Measurements from ENCODE around the gene PPP1R12B. TPM values are rescaled to one million over a fixed set of nuclear protein-coding genes. Genes with fewer than 3 reads are reported as not detected.
"Not testable (repeated sequence)": the region's sequence is repeated elsewhere in the genome, so short reads cannot be mapped to it uniquely, and the experiment has no call there.

PPP1R12B gene
- total and polyA plus RNA-seq, 4 donors, result 6.0 to 122 (median 22.0) TPM

DNA sequence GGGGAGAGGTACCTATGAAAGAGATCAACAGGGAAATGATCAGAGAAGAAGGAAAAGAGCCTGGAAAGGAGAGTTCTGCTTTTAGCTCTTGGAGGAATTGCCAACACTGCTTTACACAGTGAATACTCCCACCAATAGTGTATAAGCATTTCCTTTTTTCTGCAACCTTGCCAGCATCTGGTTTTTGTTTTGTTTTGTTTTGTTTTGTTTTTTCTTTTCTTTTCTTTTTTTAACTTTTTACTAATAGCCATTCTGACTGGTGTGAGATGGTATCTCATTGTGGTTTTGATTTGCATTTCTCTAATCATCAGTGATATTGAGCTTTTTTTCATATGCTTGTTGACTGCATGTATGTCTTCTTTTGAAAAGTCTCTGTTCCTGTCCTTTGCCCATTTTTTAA lies 165.4 kb downstream of the PPP1R12B start:
- H3K9me3 ChIP-seq (ENCODE audit: control insufficient read depth in 4 of 4, insufficient read depth in 3 of 4, low read length in 3 of 4); H3K36me3 ChIP-seq (ENCODE audit: control insufficient read depth in 4 of 4, insufficient read depth in 4 of 4, low read length in 4 of 4); H3K4me3 ChIP-seq; H3K9ac ChIP-seq (ENCODE audit: insufficient read depth in 1 of 2, low read length in 2 of 2); H3K27ac ChIP-seq (ENCODE audit: low read depth in 1 of 2, low read length in 1 of 2); ATAC-seq (ENCODE audit: insufficient read depth, low FRiP score); DNase-seq; H3K4me1 ChIP-seq (ENCODE audit: control insufficient read depth in 5 of 5, insufficient read depth in 5 of 5, low read length in 5 of 5); H3K27me3 ChIP-seq (ENCODE audit: control insufficient read depth in 3 of 3, insufficient read depth in 3 of 3, low read length in 2 of 3): not testable (repeated sequence)

DNA sequence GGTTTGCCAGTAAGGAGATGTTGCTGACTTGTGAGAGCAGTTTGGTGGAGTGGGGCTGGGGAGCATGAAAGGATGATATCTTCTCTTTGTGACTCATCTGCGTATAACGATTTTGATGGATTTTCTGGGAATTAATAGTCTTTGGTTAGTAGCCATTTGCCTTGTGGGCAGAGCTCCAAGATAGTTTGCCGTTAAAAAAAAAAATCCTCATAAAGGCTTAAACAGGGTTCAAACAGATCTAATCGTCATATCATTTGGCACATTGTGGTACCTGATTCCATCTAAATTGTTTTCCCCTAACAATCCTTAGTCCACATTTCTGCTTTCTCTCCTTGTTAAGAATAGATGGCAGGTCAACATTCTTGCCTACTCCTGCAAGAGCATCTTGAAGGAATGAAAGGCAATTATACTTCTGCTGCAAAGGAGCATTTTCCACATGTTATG lies 168.0 kb downstream of the PPP1R12B start:
- DNase-seq (no peak), ATAC-seq (ENCODE audit: insufficient read depth, low FRiP score) (no peak)
- TF ChIP-seq, protein P1, sequence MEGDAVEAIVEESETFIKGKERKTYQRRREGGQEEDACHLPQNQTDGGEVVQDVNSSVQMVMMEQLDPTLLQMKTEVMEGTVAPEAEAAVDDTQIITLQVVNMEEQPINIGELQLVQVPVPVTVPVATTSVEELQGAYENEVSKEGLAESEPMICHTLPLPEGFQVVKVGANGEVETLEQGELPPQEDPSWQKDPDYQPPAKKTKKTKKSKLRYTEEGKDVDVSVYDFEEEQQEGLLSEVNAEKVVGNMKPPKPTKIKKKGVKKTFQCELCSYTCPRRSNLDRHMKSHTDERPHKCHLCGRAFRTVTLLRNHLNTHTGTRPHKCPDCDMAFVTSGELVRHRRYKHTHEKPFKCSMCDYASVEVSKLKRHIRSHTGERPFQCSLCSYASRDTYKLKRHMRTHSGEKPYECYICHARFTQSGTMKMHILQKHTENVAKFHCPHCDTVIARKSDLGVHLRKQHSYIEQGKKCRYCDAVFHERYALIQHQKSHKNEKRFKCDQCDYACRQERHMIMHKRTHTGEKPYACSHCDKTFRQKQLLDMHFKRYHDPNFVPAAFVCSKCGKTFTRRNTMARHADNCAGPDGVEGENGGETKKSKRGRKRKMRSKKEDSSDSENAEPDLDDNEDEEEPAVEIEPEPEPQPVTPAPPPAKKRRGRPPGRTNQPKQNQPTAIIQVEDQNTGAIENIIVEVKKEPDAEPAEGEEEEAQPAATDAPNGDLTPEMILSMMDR (IDR thresholded peaks at IDR 0.05; ENCODE audit: control extremely low read depth, extremely low read depth), result no peak
- Histone ChIP-seq H3K36me3 (ENCODE audit: control insufficient read depth in 4 of 4, insufficient read depth in 4 of 4, low read length in 4 of 4) (no peaks in the 10 kb centered on the region), H3K9me3 (ENCODE audit: control insufficient read depth in 4 of 4, insufficient read depth in 3 of 4, low read length in 3 of 4) (no peaks in the 10 kb centered on the region), H3K4me1 (ENCODE audit: control insufficient read depth in 5 of 5, insufficient read depth in 5 of 5, low read length in 5 of 5) (peaks cover 0 to 8% (median 0%) of the 10 kb centered on the region in 5 donors), H3K9ac (ENCODE audit: insufficient read depth in 1 of 2, low read length in 2 of 2) (no peak overlapping the region), H3K4me3 (no peak overlapping the region), H3K27me3 (ENCODE audit: control insufficient read depth in 3 of 3, insufficient read depth in 3 of 3, low read length in 2 of 3) (no peaks in the 10 kb centered on the region), H3K27ac (ENCODE audit: low read depth in 1 of 2, low read length in 1 of 2) (no peak overlapping the region)
- 86 to 88% methylated on average over 4 of the region's 4 CpGs for WGBS, 2 donors

DNA sequence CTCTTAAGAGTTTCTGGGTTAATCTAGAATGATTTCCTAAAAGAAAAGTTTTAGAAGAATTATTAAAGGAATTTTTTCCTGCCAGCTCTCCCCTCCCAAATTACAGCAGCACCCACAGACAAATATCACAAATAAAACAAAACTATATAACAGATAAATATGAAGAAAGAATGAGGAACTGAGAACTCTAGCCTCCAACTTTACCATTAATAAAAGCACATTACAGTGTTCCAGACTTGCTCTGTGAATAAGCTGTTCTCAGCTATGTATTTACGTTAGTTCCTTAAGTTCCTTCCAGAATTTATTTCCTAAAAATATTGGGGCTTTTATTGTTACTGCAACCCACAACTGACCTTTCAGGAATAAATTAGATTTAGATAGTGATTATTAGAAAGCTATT lies 168.6 kb downstream of the PPP1R12B start:
- 79 to 84% methylated on average over 1 of the region's 1 CpG for WGBS, 2 donors
- not testable (repeated sequence) for DNase-seq, H3K4me3 ChIP-seq

DNA sequence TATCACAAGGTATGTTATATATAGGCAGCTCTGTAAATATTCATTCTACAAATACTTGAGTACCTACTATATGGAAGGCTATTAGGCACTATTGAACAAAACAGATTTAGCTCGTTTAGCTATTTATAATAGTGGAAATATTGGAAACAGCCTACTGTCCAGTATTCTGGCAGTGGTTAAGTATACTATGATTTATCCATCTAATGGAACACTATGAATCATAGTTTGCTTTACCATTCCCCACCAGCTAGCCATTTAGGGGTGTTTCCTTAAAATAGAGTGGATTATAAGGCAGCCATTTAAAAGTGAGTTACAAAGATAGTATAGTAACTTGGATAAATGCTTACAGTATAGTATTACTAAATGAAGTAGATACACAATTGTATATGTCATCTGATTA lies 169.7 kb downstream of the PPP1R12B start:
- H3K9ac ChIP-seq (ENCODE audit: insufficient read depth in 1 of 2, low read length in 2 of 2); H3K4me1 ChIP-seq (ENCODE audit: control insufficient read depth in 5 of 5, insufficient read depth in 5 of 5, low read length in 5 of 5); DNase-seq; H3K4me3 ChIP-seq; H3K36me3 ChIP-seq (ENCODE audit: control insufficient read depth in 4 of 4, insufficient read depth in 4 of 4, low read length in 4 of 4); H3K27me3 ChIP-seq (ENCODE audit: control insufficient read depth in 3 of 3, insufficient read depth in 3 of 3, low read length in 2 of 3); H3K9me3 ChIP-seq (ENCODE audit: control insufficient read depth in 4 of 4, insufficient read depth in 3 of 4, low read length in 3 of 4); ATAC-seq (ENCODE audit: insufficient read depth, low FRiP score): not testable (repeated sequence)
- 85 to 95% methylated on average over 1 of the region's 1 CpG for WGBS, 2 donors
- H3K27ac ChIP-seq (ENCODE audit: low read depth in 1 of 2, low read length in 1 of 2), result peak overlapping the region in 1 of 2 donors; percentile 22

More for the DNA sequence above, 168.6 kb downstream of the PPP1R12B start:
- H3K27ac ChIP-seq (ENCODE audit: low read depth in 1 of 2, low read length in 1 of 2); H3K4me1 ChIP-seq (ENCODE audit: control insufficient read depth in 5 of 5, insufficient read depth in 5 of 5, low read length in 5 of 5); H3K27me3 ChIP-seq (ENCODE audit: control insufficient read depth in 3 of 3, insufficient read depth in 3 of 3, low read length in 2 of 3); H3K9me3 ChIP-seq (ENCODE audit: control insufficient read depth in 4 of 4, insufficient read depth in 3 of 4, low read length in 3 of 4); H3K36me3 ChIP-seq (ENCODE audit: control insufficient read depth in 4 of 4, insufficient read depth in 4 of 4, low read length in 4 of 4); H3K9ac ChIP-seq (ENCODE audit: insufficient read depth in 1 of 2, low read length in 2 of 2); ATAC-seq (ENCODE audit: insufficient read depth, low FRiP score): not testable (repeated sequence)

DNA sequence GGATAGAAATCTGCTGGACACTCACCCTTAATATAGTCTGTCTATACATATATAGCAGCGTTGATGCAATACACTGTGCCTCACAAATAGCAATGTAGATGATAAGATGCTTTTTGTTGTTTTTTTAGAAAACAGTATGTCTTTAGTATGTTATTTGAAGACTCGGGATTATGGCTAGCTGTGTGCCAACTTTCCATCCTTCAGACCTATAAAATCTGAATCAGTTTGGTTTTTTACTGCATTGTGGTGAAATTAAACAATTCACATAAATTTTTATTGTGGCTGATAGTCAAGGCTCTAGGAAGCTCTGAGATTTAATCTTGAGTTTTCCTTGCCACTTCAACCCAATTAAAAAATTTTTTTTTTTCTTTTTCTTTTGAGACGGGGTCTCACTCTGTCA lies 170.4 kb downstream of the PPP1R12B start:
- not testable (repeated sequence) for H3K4me3 ChIP-seq; H3K4me1 ChIP-seq (ENCODE audit: control insufficient read depth in 5 of 5, insufficient read depth in 5 of 5, low read length in 5 of 5); ATAC-seq (ENCODE audit: insufficient read depth, low FRiP score); H3K36me3 ChIP-seq (ENCODE audit: control insufficient read depth in 4 of 4, insufficient read depth in 4 of 4, low read length in 4 of 4); H3K27me3 ChIP-seq (ENCODE audit: control insufficient read depth in 3 of 3, insufficient read depth in 3 of 3, low read length in 2 of 3); H3K9me3 ChIP-seq (ENCODE audit: control insufficient read depth in 4 of 4, insufficient read depth in 3 of 4, low read length in 3 of 4); DNase-seq; H3K9ac ChIP-seq (ENCODE audit: insufficient read depth in 1 of 2, low read length in 2 of 2)
- peak overlapping the region in 1 of 2 donors; percentile 77 for H3K27ac ChIP-seq (ENCODE audit: low read depth in 1 of 2, low read length in 1 of 2)
- WGBS, 2 donors, result 88 to 95% methylated on average over 3 of the region's 3 CpGs

DNA sequence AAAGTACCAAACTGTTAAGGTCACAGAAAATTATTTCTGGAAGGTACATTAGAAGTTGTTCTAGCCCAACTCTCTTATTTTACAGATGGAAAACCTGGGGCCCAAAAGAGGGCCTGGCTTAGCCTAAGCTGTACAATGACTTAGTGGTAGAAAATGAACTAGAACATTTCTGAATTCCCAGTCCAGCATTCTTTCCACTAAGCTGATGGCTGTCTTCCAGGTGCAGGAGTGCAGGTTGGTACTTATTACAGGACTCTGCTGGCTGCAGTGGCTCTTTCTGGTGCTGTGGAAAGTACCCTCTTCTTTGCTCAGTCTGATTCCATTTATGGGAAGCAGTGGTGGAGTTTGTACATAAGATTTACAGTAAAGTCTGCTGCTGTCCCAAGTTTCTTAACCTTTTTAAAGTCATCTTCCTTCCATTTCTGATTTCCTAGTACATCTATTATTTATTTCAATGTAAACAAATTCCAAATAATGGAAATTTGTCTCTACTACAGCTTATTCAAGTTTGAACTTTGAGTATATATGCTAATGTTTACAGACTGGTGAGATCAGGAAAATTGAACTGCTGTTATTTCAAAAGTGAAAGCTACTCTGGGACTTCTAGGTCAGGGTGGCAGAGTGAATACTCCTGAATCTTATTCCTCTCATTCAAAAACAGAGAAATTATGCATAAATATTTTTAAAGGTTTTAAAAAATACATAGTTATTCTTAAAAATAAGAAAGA lies 171.8 kb downstream of the PPP1R12B start:
- not testable (repeated sequence) for H3K4me1 ChIP-seq (ENCODE audit: control insufficient read depth in 5 of 5, insufficient read depth in 5 of 5, low read length in 5 of 5); H3K9me3 ChIP-seq (ENCODE audit: control insufficient read depth in 4 of 4, insufficient read depth in 3 of 4, low read length in 3 of 4); H3K27me3 ChIP-seq (ENCODE audit: control insufficient read depth in 3 of 3, insufficient read depth in 3 of 3, low read length in 2 of 3); DNase-seq; H3K4me3 ChIP-seq; ATAC-seq (ENCODE audit: insufficient read depth, low FRiP score); H3K36me3 ChIP-seq (ENCODE audit: control insufficient read depth in 4 of 4, insufficient read depth in 4 of 4, low read length in 4 of 4)
- peak overlapping the region in 1 of 2 donors; percentile 32 for H3K9ac ChIP-seq (ENCODE audit: insufficient read depth in 1 of 2, low read length in 2 of 2)
- peak overlapping the region in 1 of 2 donors; percentile 77 for H3K27ac ChIP-seq (ENCODE audit: low read depth in 1 of 2, low read length in 1 of 2)

DNA sequence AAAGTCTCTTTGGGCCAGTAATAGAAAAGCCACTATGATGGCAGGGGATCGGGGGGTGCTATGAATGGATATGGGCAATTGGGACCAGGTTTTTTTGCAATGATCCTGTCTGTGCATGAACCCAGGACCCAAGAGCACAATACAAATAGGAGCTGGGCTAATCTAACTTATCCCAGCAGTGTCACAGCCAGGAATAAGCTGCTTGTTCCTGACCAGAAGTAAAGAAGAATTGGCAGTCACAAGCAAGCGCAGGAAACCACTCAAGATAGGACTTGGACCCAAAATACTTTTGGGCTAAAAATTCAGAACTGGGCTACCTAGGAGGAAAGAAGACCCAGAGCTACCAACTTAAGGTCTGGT lies 172.3 kb downstream of the PPP1R12B start:
- DNase-seq; H3K4me3 ChIP-seq; H3K9ac ChIP-seq (ENCODE audit: insufficient read depth in 1 of 2, low read length in 2 of 2); ATAC-seq (ENCODE audit: insufficient read depth, low FRiP score); H3K27me3 ChIP-seq (ENCODE audit: control insufficient read depth in 3 of 3, insufficient read depth in 3 of 3, low read length in 2 of 3); H3K36me3 ChIP-seq (ENCODE audit: control insufficient read depth in 4 of 4, insufficient read depth in 4 of 4, low read length in 4 of 4); H3K4me1 ChIP-seq (ENCODE audit: control insufficient read depth in 5 of 5, insufficient read depth in 5 of 5, low read length in 5 of 5); H3K27ac ChIP-seq (ENCODE audit: low read depth in 1 of 2, low read length in 1 of 2); H3K9me3 ChIP-seq (ENCODE audit: control insufficient read depth in 4 of 4, insufficient read depth in 3 of 4, low read length in 3 of 4): not testable (repeated sequence)
- 94 to 95% methylated on average over 2 of the region's 2 CpGs for WGBS, 2 donors

DNA sequence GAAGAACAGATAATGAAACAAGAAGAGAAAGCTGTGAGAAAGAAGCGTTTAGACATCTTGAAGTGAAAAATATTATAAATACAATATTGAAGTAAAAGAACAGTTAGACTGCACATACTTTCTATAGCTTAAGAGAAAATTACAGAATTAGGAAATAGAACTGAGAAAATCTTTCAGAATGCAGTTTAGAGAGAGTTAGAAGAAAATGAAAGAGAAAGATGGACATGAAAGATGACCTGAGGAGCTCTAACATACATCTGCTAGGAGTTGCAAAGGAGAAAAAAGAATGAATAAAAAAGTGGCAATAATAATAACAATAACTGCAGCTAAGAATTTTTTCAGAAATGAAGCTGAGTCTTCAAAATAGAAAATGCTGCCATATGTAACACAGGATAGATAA lies 173.0 kb downstream of the PPP1R12B start:
- not testable (repeated sequence) for H3K27ac ChIP-seq (ENCODE audit: low read depth in 1 of 2, low read length in 1 of 2); DNase-seq; H3K9me3 ChIP-seq (ENCODE audit: control insufficient read depth in 4 of 4, insufficient read depth in 3 of 4, low read length in 3 of 4); ATAC-seq (ENCODE audit: insufficient read depth, low FRiP score); H3K9ac ChIP-seq (ENCODE audit: insufficient read depth in 1 of 2, low read length in 2 of 2); H3K4me1 ChIP-seq (ENCODE audit: control insufficient read depth in 5 of 5, insufficient read depth in 5 of 5, low read length in 5 of 5); H3K27me3 ChIP-seq (ENCODE audit: control insufficient read depth in 3 of 3, insufficient read depth in 3 of 3, low read length in 2 of 3); H3K4me3 ChIP-seq; H3K36me3 ChIP-seq (ENCODE audit: control insufficient read depth in 4 of 4, insufficient read depth in 4 of 4, low read length in 4 of 4)
- 90 to 95% methylated on average over 1 of the region's 1 CpG for WGBS, 2 donors
